ENCODE data around the gene NTNG2. TPM values are rescaled to one million over a fixed set of nuclear protein-coding genes. Genes with fewer than 3 reads are reported as not detected.

Gene NTNG2
- total and polyA plus RNA-seq, 9 of the 15 experiments (the other 6 are each of a cell fraction or from before 2014, with no cell fraction given): 0.01 to 0.11 (median 0.09) TPM; not detected in 6

DNA sequence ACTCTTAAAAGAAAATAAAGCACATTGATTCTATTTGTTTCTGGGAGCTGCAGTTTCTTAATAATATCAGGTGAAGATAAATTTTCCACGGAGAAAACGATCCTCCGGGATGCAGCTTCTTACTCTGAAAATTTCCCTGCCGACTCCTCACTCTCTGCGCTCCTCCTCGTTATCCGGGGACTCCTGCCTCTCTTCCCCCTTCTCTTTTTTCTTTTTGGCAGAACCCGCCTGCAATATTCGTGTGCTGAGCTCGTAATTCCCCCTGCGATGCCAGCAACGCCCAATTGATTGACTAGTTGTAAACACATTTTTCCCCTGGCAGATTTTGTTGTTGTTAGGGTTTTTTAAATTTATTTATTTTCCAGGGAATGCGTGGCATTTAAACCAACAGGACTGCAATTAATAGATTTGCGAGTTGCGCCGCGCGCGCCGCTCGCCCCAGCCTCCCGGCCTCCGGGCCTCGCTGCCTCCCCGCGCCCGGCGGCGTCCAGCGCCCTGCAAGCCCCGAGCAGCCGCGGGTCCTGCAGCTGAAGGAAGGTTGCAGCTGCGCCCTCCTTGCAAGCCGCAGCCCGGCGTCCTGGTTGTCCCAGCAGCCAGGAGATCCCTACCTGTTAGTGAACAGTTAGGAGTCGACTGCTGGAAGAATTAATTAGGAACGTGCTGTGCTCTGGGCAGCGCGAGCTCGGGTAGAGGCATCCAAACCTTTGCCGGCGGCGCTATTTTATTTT lies 2.2 kb downstream of the NTNG2 start:
- TF ChIP-seq CBX8 (IDR thresholded peaks at IDR 0.05; ENCODE audit: borderline replicate concordance, extremely low read depth, low read depth, low read length, poor library complexity, severe bottlenecking) (peak; percentile 57), CBX2 (IDR thresholded peaks at IDR 0.05; ENCODE audit: insufficient read depth, low read length, poor library complexity, severe bottlenecking) (peak; percentile 77), ELF2 (CRISPR knock-in tag; IDR thresholded peaks at IDR 0.05) (no peak), ZNF23 (CRISPR knock-in tag; IDR thresholded peaks at IDR 0.05) (no peak)
- TF ChIP-seq, protein P1, sequence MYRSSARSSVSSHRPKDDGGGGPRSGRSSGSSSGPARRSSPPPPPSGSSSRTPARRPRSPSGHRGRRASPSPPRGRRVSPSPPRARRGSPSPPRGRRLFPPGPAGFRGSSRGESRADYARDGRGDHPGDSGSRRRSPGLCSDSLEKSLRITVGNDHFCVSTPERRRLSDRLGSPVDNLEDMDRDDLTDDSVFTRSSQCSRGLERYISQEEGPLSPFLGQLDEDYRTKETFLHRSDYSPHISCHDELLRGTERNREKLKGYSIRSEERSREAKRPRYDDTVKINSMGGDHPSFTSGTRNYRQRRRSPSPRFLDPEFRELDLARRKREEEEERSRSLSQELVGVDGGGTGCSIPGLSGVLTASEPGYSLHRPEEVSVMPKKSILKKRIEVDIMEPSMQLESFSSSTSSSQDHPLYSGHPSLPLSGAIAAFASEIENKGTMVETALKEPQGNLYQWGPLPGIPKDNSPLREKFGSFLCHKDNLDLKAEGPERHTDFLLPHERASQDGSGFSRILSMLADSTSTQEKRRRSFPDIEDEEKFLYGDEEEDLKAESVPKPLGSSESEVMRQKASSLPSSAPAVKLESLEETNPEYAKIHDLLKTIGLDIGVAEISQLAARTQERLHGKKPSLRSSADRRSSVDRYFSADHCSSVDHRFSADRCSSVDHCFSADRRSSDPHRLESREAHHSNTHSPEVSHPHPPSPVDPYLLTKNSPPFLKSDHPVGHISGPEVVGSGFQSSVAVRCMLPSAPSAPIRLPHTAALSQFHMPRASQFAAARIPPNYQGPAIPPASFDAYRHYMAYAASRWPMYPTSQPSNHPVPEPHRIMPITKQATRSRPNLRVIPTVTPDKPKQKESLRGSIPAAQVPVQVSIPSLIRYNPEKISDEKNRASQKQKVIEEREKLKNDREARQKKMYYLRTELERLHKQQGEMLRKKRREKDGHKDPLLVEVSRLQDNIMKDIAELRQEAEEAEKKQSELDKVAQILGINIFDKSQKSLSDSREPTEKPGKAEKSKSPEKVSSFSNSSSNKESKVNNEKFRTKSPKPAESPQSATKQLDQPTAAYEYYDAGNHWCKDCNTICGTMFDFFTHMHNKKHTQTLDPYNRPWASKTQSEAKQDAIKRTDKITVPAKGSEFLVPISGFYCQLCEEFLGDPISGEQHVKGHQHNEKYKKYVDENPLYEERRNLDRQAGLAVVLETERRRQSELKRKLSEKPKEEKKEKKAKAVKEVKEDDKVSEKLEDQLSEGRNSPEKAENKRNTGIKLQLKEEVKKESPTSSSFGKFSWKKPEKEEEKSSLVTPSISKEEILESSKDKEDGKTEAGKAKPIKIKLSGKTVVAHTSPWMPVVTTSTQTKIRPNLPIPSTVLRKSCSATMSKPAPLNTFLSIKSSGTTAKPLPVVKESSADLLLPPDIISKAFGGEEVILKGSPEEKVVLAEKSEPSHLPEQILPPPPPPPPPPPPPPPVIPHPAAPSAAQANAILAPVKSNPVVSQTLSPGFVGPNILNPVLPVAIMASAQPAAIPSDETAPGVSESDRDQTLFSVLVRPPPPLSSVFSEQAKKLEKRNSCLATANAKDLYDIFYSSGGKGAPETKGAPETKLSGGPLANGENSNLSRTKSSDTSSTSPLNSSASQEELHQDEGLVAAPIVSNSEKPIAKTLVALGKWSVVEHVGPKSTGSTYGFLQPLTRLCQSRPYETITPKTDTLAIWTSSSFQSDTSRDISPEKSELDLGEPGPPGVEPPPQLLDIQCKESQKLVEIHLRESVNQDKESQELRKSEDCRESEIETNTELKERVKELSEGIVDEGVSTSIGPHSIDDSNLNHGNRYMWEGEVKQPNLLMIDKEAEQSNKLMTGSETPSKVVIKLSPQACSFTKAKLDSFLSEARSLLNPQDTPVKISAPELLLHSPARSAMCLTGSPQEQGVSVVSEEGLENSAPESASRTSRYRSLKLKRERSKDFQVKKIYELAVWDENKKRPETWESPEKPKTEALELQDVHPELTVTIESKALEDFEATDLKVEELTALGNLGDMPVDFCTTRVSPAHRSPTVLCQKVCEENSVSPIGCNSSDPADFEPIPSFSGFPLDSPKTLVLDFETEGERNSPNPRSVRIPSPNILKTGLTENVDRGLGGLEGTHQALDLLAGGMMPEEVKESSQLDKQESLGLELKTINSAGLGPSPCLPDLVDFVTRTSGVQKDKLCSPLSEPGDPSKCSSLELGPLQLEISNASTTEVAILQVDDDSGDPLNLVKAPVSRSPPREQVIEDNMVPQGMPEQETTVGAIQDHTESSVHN (IDR thresholded peaks at IDR 0.05; ENCODE audit: borderline replicate concordance in 1 of 2, low read depth in 1 of 2): no peak
- H3K9ac ChIP-seq (ENCODE audit: insufficient read depth in 1 of 2, low read depth in 2 of 2, low read length in 2 of 2): no peak overlapping the region; a peak in 1 of 4 replicates
- no peak for ATAC-seq
- intact Hi-C loops (cut with micrococcal nuclease) (no loop called here), in situ Hi-C loops (cut with MboI) (no loop called here)
- CTCF ChIA-PET (ENCODE audit: low intra/inter-chr PET ratio): no interaction called here
- peaks cover 0 to 36% of the 10 kb centered on the region in 2 experiments; a peak in 2 of 5 replicates for H3K4me1 ChIP-seq (replicated peaks in 1 of 2; ENCODE audit: control insufficient read depth in 2 of 2, insufficient read depth in 2 of 2, low read length in 2 of 2)
- H3K4me2 ChIP-seq (ENCODE audit: insufficient read depth, low read length): no peak overlapping the region
- H2AFZ ChIP-seq (ENCODE audit: low read depth, low read length): no peak overlapping the region
- H3K9me1 ChIP-seq (ENCODE audit: control insufficient read depth, insufficient read depth, low read length): no peaks in the 10 kb centered on the region
- peaks cover 14% of the 10 kb centered on the region for H4K20me1 ChIP-seq (replicated peaks; ENCODE audit: control insufficient read depth, insufficient read depth, low read length)
- no peaks in the 10 kb centered on the region for H3K79me2 ChIP-seq (ENCODE audit: control insufficient read depth, insufficient read depth, low read length)
- FAIRE-seq: no peak
- POLR2A ChIA-PET: interaction anchor here (0.7 to 1.0 kb wide), 2 partner anchors 13 to 20 kb away, joined by 3 read pairs; no protein-coding TSS in a partner anchor
- H3K27ac ChIP-seq (ENCODE audit: extremely low read depth, low read depth, low read length): no peak overlapping the region
- no peak overlapping the region for H3K4me3 ChIP-seq
- no peaks in the 10 kb centered on the region for H3K9me3 ChIP-seq (replicated peaks; ENCODE audit: control insufficient read depth, insufficient read depth, low read depth, low read length)
- peaks cover 34 to 87% of the 10 kb centered on the region in 2 experiments for H3K27me3 ChIP-seq (ENCODE audit: control insufficient read depth in 2 of 2, insufficient read depth in 2 of 2, low read length in 2 of 2)
- WGBS (ENCODE audit: insufficient coverage, low coverage, missing lambda C conversion rate): 42% methylated on average over 36 of the region's 45 CpGs
- no TSS peak for BruUV-seq (replicated peaks)
- no peaks in the 10 kb centered on the region for H3K36me3 ChIP-seq (ENCODE audit: control insufficient read depth, insufficient read depth, low read length)
- no peak for DNase-seq (ENCODE audit: extremely low read depth in 1 of 4, low spot score in 3 of 4)
